AG09309 (cell line): ENCODE measurements around the gene GMFB.

Experiments
- DNase-seq: peaks from one replicate; pipeline ENCODE4 v3.0.0-alpha.2; 2010; ENCODE audit warnings: low read depth
- H3K4me3 ChIP-seq: 2 replicates; pipeline ENCODE4 v1.5.1; 2011; ENCODE audit warnings: mild to moderate bottlenecking, low read depth, low read length, moderate library complexity; ENCODE audit not compliant: control insufficient read depth
- TF ChIP-seq, protein P1 (sequence below): IDR thresholded peaks from 2 replicates; pipeline ENCODE4 v1.5.1; 2011; ENCODE audit warnings: mild to moderate bottlenecking, low read depth, low read length, inconsistent platforms; ENCODE audit not compliant: insufficient read depth, control insufficient read depth; ENCODE audit errors: missing control alignments

The GMFB gene

GRCh38 chr14:54498095-54498531 lies 9.3 kb upstream of the GMFB start:
- TF ChIP-seq, protein P1, sequence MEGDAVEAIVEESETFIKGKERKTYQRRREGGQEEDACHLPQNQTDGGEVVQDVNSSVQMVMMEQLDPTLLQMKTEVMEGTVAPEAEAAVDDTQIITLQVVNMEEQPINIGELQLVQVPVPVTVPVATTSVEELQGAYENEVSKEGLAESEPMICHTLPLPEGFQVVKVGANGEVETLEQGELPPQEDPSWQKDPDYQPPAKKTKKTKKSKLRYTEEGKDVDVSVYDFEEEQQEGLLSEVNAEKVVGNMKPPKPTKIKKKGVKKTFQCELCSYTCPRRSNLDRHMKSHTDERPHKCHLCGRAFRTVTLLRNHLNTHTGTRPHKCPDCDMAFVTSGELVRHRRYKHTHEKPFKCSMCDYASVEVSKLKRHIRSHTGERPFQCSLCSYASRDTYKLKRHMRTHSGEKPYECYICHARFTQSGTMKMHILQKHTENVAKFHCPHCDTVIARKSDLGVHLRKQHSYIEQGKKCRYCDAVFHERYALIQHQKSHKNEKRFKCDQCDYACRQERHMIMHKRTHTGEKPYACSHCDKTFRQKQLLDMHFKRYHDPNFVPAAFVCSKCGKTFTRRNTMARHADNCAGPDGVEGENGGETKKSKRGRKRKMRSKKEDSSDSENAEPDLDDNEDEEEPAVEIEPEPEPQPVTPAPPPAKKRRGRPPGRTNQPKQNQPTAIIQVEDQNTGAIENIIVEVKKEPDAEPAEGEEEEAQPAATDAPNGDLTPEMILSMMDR: no peak
- H3K4me3 ChIP-seq: no peak overlapping the region
- DNase-seq: no peak

DNA sequence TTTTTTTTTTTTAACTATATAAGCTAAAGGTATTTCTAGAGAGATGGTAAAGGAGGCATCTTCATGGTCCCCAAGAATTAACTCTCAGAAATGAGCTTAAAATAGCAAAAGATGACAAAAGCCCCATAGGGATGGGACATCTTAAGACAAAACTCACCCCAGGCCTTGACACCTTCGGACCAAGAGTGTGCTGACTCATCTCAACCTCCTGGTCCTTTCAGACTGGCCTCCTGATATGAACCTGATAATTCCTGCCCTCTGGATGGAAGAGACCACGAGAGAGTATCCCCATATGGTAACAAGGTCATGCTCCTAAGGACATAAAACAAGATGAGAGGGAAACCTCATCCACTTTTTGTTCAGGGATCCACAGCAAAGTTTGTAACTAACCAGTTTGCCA lies 8.4 kb upstream of the GMFB start:
- TF ChIP-seq, protein P1: no peak
- no peak overlapping the region for H3K4me3 ChIP-seq
- DNase-seq: no peak

DNA sequence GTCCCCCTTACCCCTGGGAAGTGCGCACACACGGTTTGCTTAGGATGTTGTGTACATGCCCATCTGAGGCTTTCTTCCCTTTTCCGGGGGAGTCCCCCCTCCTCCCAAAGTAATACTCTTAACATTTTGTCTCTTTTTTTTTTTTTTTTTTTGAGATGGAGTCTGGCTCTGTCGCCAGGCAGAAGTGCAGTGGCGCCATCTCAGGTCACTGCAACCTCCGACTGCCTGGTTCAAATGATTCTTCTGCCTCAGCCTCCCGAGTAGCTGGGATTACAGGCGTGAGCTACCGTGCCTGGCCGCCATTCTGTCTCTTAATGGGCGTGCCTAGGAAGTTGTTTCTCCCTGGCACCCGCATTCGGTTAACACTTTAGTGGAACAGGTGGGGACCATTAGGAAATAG lies 4.5 kb upstream of the GMFB start:
- TF ChIP-seq, protein P1: no peak
- H3K4me3 ChIP-seq: no peak overlapping the region
- no peak for DNase-seq

DNA sequence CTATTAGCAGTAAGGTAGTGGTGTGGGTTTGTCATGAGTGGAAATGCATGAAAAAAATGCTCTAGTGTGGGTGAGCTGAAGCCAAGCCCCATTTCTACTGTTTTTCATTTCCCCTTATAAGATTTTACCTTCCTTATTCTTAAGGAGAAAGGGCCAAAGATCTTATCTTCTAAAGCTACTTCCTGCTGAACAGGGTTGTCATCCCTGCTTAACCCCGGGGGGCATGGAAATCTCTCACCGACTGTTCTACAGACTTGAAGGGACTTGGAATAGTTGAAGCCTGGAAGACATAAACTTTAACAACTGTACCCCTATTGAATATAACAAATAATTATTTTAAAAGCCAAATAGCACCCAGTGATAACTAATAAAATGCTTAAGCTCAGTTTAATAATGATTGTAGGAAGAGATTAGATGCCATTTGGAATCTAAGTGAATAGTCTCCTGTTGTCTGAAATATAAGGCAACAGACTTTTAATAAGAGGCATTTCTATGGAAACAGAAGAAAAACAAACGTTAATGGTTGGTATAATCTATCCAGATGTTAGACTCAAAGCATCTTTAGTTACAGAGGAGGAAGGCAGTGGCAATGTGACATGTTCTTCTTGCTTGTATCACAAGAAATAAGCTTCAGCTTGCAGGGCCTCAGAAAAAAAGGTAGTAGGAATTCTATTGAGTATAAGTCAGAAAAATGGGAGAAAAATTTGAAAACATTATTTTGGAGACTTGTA lies 1.8 kb upstream of the GMFB start:
- TF ChIP-seq, protein P1: no peak
- no peak overlapping the region for H3K4me3 ChIP-seq
- no peak for DNase-seq

DNA sequence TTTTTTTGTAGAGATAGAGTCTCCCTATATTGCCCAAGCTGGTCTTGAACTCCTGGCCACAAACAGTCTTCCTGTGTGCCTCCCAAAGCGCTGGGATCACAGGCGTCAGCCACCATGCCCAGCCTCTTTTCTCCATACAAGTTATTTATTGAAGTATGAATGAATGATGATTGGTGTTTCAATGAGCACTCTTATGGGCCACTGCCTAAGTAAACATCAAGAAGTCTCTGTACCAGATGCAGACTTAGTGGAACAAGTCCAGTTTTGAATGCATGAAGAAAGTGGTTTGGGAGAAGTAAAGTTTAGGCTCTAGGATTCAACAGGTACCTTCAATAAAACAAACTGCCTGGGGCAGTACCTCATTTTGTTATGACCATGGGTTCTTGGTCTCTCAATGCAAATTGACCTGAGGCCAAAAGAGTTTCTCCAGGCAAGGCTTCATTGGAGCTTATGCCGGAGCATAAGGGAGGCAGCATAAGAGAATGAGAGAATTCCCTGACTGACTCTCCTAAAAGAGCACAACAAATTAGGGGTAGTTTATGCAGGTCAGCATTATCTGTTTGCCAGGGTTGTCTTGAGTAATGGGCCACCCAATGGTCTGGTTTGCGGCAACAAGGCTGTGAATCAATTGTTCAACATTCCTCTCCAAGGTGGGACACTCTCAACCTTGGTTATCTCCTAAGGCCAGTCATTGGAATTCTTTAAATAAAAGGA lies 1.1 kb upstream of the GMFB start:
- no peak for DNase-seq
- H3K4me3 ChIP-seq: peak overlapping the region; percentile 88; the same call in 1 of the 2 replicates
- TF ChIP-seq, protein P1: no peak

DNA sequence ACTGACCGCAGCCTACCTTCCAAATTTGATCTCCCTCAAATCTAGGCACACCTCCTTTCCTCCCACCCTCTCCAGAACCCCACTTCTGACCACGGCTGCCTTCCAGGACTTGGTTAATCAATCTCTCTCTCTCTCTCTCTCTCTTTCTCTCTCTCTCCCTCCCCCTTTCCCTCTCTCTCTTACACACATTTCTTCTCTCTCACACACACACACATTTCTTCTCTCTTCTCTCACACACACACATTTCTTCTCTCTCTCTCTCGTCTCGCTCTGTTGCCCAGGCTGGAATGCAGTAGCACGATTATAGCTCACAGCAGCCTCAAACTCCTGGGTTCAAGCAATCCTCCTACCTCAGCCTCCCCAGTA lies 521 bp upstream of the GMFB start:
- TF ChIP-seq, protein P1: no peak

More for the DNA sequence above, 521 bp upstream of the GMFB start:
- DNase-seq: no peak
- H3K4me3 ChIP-seq: peak overlapping the region; percentile 88
